GM23338 (cell line): Measurements from ENCODE around the gene TRAF2. TPM values are rescaled to one million over a fixed set of nuclear protein-coding genes. Genes with fewer than 3 reads are reported as not detected.

Source experiments
- ATAC-seq: fragments of 200-7000 bp; cut with Tn5 transposase; 3 replicates; pipeline ENCODE4 v1.9.1; 2020
- DNase-seq: peaks from one replicate; pipeline ENCODE4 v3.0.0-alpha.2; 2015; ENCODE audit warnings: low spot score
- H2AFZ ChIP-seq: fragments of 200-600 bp; sonication (generic); 2 replicates; pipeline ENCODE4 v1.8.0; 2016; ENCODE audit warnings: antibody characterized with exemption, mild to moderate bottlenecking, moderate library complexity
- H3F3A ChIP-seq: fragments of 200-600 bp; sonication (generic); replicated peaks from 2 replicates; pipeline ENCODE4 v1.8.0; 2017; ENCODE audit warnings: antibody characterized with exemption, mixed run types, low read depth
- H3K27ac ChIP-seq: fragments of 200-600 bp; sonication (generic); 2 replicates; pipeline ENCODE4 v1.6.1; 2016; ENCODE audit warnings: low read depth
- H3K27me3 ChIP-seq: fragments of 200-600 bp; sonication (generic); 2 replicates; pipeline ENCODE4 v1.8.0; 2016; ENCODE audit warnings: mild to moderate bottlenecking, mixed run types, moderate library complexity; ENCODE audit not compliant: insufficient read depth
- H3K36me3 ChIP-seq: fragments of 200-600 bp; sonication (generic); 2 replicates; pipeline ENCODE4 v1.8.0; 2016; ENCODE audit warnings: mild to moderate bottlenecking; ENCODE audit not compliant: insufficient read depth
- H3K4me1 ChIP-seq: fragments of 200-600 bp; sonication (generic); 2 replicates; pipeline ENCODE4 v1.8.0; 2016; ENCODE audit warnings: mild to moderate bottlenecking, moderate library complexity; ENCODE audit not compliant: insufficient read depth
- H3K4me2 ChIP-seq: fragments of 200-600 bp; sonication (generic); 2 replicates; pipeline ENCODE4 v1.7.1; 2017; ENCODE audit warnings: mixed run types
- H3K4me3 ChIP-seq: fragments of 200-600 bp; sonication (generic); 2 replicates; pipeline ENCODE4 v1.6.1; 2016; ENCODE audit warnings: mixed run types
- H3K79me2 ChIP-seq: fragments of 200-600 bp; sonication (generic); replicated peaks from 2 replicates; pipeline ENCODE4 v1.8.0; 2017; ENCODE audit warnings: mild to moderate bottlenecking; ENCODE audit not compliant: insufficient read depth
- H3K9me2 ChIP-seq: fragments of 200-600 bp; sonication (generic); 2 replicates; pipeline ENCODE4 v1.8.0; 2017; ENCODE audit not compliant: insufficient read depth
- H4K20me1 ChIP-seq: fragments of 200-600 bp; sonication (generic); replicated peaks from 2 replicates; pipeline ENCODE4 v1.8.0; 2017; ENCODE audit warnings: mild to moderate bottlenecking; ENCODE audit not compliant: insufficient read depth
- H3K27ac Mint-ChIP-seq: 2 replicates; pipeline ENCODE4 v1.8.0; 2020; ENCODE audit warnings: inconsistent platforms, mild to moderate bottlenecking, moderate library complexity, mixed read lengths
- H3K27me3 Mint-ChIP-seq: 3 replicates; pipeline ENCODE4 v1.8.0; 2022; ENCODE audit warnings: low read depth, mild to moderate bottlenecking, moderate library complexity, mixed read lengths, inconsistent platforms; ENCODE audit not compliant: insufficient read depth, poor library complexity
- H3K36me3 Mint-ChIP-seq: 3 replicates; pipeline ENCODE4 v1.8.0; 2021; ENCODE audit warnings: low read depth, mild to moderate bottlenecking, inconsistent platforms, moderate library complexity, mixed read lengths
- H3K4me1 Mint-ChIP-seq: 3 replicates; pipeline ENCODE4 v1.8.0; 2020; ENCODE audit warnings: mild to moderate bottlenecking, inconsistent platforms, mixed read lengths
- H3K4me3 Mint-ChIP-seq: 3 replicates; pipeline ENCODE4 v1.8.0; 2021; ENCODE audit warnings: moderate library complexity, mild to moderate bottlenecking, inconsistent platforms, mixed read lengths
- H3K9me3 Mint-ChIP-seq: 3 replicates; pipeline ENCODE4 v1.8.0; 2020; ENCODE audit warnings: moderate library complexity, mild to moderate bottlenecking, inconsistent platforms, mixed read lengths
- CREB1 ChIP-seq: fragments of 250-450 bp; sonication (Bioruptor Pico); IDR thresholded peaks from 2 replicates; pipeline ENCODE4 v1.5.0; 2020; ENCODE audit warnings: low read depth, mild to moderate bottlenecking, moderate library complexity
- CTCF ChIP-seq, 2 experiments: fragments of 200-600 bp in 1 of 2; sonication (generic) in 1 of 2; conservative IDR thresholded peaks; 2 replicates each; pipeline versions ENCODE4 v1.5.1 to v1.6.1; 2016 to 2017; ENCODE audit warnings: antibody characterized with exemption in 2 of 2, low read depth in 2 of 2, mild to moderate bottlenecking in 2 of 2, moderate library complexity in 1 of 2
- ETS1 ChIP-seq: IDR thresholded peaks from 2 replicates; pipeline ENCODE4 v1.6.1; 2016; ENCODE audit warnings: antibody characterized with exemption
- EZH2 ChIP-seq: fragments of 200-600 bp; sonication (generic); IDR thresholded peaks from one replicate; pipeline ENCODE4 v1.8.0; 2017; ENCODE audit warnings: antibody characterized with exemption, mild to moderate bottlenecking, low read depth; ENCODE audit not compliant: unreplicated experiment
- EZH2phosphoT487 ChIP-seq: fragments of 200-600 bp; sonication (generic); IDR thresholded peaks from one replicate; pipeline ENCODE4 v1.8.1; 2018; ENCODE audit warnings: antibody characterized with exemption; ENCODE audit not compliant: unreplicated experiment
- JUNB ChIP-seq: IDR thresholded peaks from one replicate; pipeline ENCODE4 v1.6.1; 2016; ENCODE audit warnings: antibody characterized with exemption; ENCODE audit not compliant: unreplicated experiment
- NANOG ChIP-seq: IDR thresholded peaks from 2 replicates; pipeline ENCODE4 v1.6.1; 2016; ENCODE audit warnings: antibody characterized with exemption, borderline replicate concordance
- POLR2AphosphoS5 ChIP-seq: IDR thresholded peaks from 2 replicates; pipeline ENCODE4 v1.6.1; 2016; ENCODE audit warnings: antibody characterized with exemption, low read depth
- REST ChIP-seq: IDR thresholded peaks from one replicate; pipeline ENCODE4 v1.6.1; 2018; ENCODE audit warnings: antibody characterized with exemption; ENCODE audit not compliant: unreplicated experiment
- STAT1 ChIP-seq: IDR thresholded peaks from one replicate; pipeline ENCODE4 v1.6.1; 2016; ENCODE audit warnings: antibody characterized with exemption; ENCODE audit not compliant: unreplicated experiment
- ZNF114 ChIP-seq: fragments of 250-450 bp; sonication (Bioruptor Pico); IDR thresholded peaks from 2 replicates; pipeline ENCODE4 v1.5.0; 2020; ENCODE audit warnings: mild to moderate bottlenecking, moderate library complexity
- ZNF331 ChIP-seq: fragments of 250-450 bp; sonication (Bioruptor Pico); IDR thresholded peaks from 2 replicates; pipeline ENCODE4 v1.5.0; 2020; ENCODE audit warnings: low read depth, mild to moderate bottlenecking, moderate library complexity
- ZNF462 ChIP-seq: fragments of 250-450 bp; sonication (Bioruptor Pico); IDR thresholded peaks from 2 replicates; pipeline ENCODE4 v1.5.0; 2020; ENCODE audit warnings: mild to moderate bottlenecking, moderate library complexity
- polyA plus RNA-seq: library from polyadenylated mRNA; unstranded; fragments of >200 nt; fragmentation: Nextera tagmentation; extraction: Ambion mirVana; gene quantifications from 2 replicates; pipeline ENCODE4 v1.2.1, GENCODE V29; 2016
- total RNA-seq: library from RNA; depleted of rRNA; stranded (reverse); fragments of >200 nt; shearing (Covaris generic); gene quantifications from 2 replicates; pipeline ENCODE4 v1.2.3, GENCODE V29; 2014

The TRAF2 gene
- total and polyA plus RNA-seq, 2 experiments from 2014 or later: 25.4 to 39.9 TPM

GRCh38 chr9:136913701-136914438 lies 27.6 kb downstream of the TRAF2 start:
- no peak for DNase-seq
- H3K36me3 Mint-ChIP-seq: peaks cover 40% of the 10 kb centered on the region

More at GRCh38 chr9:136913701-136914438, 27.6 kb downstream of the TRAF2 start:
- Mint-ChIP-seq H3K27me3 (peaks cover 4% of the 10 kb centered on the region), H3K9me3 (no peaks in the 10 kb centered on the region), H3K4me1 (no peaks in the 10 kb centered on the region), H3K4me3 (no peak overlapping the region), H3K27ac (no peak overlapping the region)
- no peaks in the 10 kb centered on the region for H3K4me1 ChIP-seq
- peaks cover 4% of the 10 kb centered on the region; the same call in 1 of the 2 replicates for H3K79me2 ChIP-seq
- no peaks in the 10 kb centered on the region for H3K9me2 ChIP-seq
- no peak overlapping the region for H3K4me3 ChIP-seq
- no peak overlapping the region for H3K27ac ChIP-seq
- no peaks in the 10 kb centered on the region for H3K27me3 ChIP-seq
- no peak for ATAC-seq
- TF ChIP-seq NANOG: no peak
- no peak for TF ChIP-seq CREB1 (CRISPR knock-in tag)
- TF ChIP-seq EZH2phosphoT487: no peak
- no peak for TF ChIP-seq ZNF331 (CRISPR knock-in tag)
- no peak for TF ChIP-seq JUNB
- TF ChIP-seq ZNF462 (CRISPR knock-in tag): no peak
- TF ChIP-seq STAT1: no peak
- no peak for TF ChIP-seq POLR2AphosphoS5
- no peak for TF ChIP-seq REST
- TF ChIP-seq ZNF114 (CRISPR knock-in tag): no peak
- no peak for TF ChIP-seq EZH2
- TF ChIP-seq CTCF (conservative IDR thresholded peaks at IDR 0.05; ENCODE audit: low read depth in 2 of 2): no peak
- no peak for TF ChIP-seq ETS1
- H4K20me1 ChIP-seq: peaks cover 7% of the 10 kb centered on the region; the same call in 1 of the 2 replicates
- H3F3A ChIP-seq: no peaks in the 10 kb centered on the region
- no peak overlapping the region for H3K4me2 ChIP-seq
- no peaks in the 10 kb centered on the region; the same call in none of the 2 replicates for H3K36me3 ChIP-seq
- H2AFZ ChIP-seq: no peak overlapping the region
